Measurements from ENCODE around the gene BUB3.
A peak's percentile ranks its signal among the peaks of the same experiment; 100 is the strongest.

The BUB3 gene

GRCh38 chr10:123142701-123143161 is 11.5 kb upstream of the BUB3 start:
- no CpG with 5 or more reads among the region's 33 CpGs for WGBS (ENCODE audit: insufficient coverage, insufficient read length)
- Histone ChIP-seq H3K4me1 (ENCODE audit: control insufficient read depth, insufficient read depth, low read length) (peaks cover 6% of the 10 kb centered on the region; the same call in 1 of the 2 replicates), H3K36me3 (ENCODE audit: control insufficient read depth, insufficient read depth, low read length) (no peaks in the 10 kb centered on the region), H3K27ac (ENCODE audit: low read length) (no peak overlapping the region), H3K9me3 (ENCODE audit: control insufficient read depth, insufficient read depth, low read length) (no peaks in the 10 kb centered on the region), H3K27me3 (ENCODE audit: control insufficient read depth, insufficient read depth, low read length) (peaks cover 97% of the 10 kb centered on the region), H3K4me3 (ENCODE audit: low read length) (no peak overlapping the region)
- no peak for DNase-seq (ENCODE audit: low read depth, low spot score)

GRCh38 chr10:123143162-123143824 is 10.9 kb upstream of the BUB3 start:
- H3K4me1 ChIP-seq (ENCODE audit: control insufficient read depth, insufficient read depth, low read length): peaks cover 6% of the 10 kb centered on the region; the same call in 1 of the 2 replicates
- no peak for DNase-seq (ENCODE audit: low read depth, low spot score)
- WGBS (ENCODE audit: insufficient coverage, insufficient read length): no CpG with 5 or more reads among the region's 33 CpGs
- H3K36me3 ChIP-seq (ENCODE audit: control insufficient read depth, insufficient read depth, low read length): no peaks in the 10 kb centered on the region
- no peaks in the 10 kb centered on the region for H3K9me3 ChIP-seq (ENCODE audit: control insufficient read depth, insufficient read depth, low read length)
- H3K27me3 ChIP-seq (ENCODE audit: control insufficient read depth, insufficient read depth, low read length): peaks cover 95% of the 10 kb centered on the region
- H3K27ac ChIP-seq (ENCODE audit: low read length): no peak overlapping the region
- no peak overlapping the region for H3K4me3 ChIP-seq (ENCODE audit: low read length)

GRCh38 chr10:123143825-123144168 is 10.4 kb upstream of the BUB3 start:
- no peaks in the 10 kb centered on the region for H3K9me3 ChIP-seq (ENCODE audit: control insufficient read depth, insufficient read depth, low read length)
- H3K36me3 ChIP-seq (ENCODE audit: control insufficient read depth, insufficient read depth, low read length): no peaks in the 10 kb centered on the region
- H3K27me3 ChIP-seq (ENCODE audit: control insufficient read depth, insufficient read depth, low read length): peaks cover 97% of the 10 kb centered on the region
- H3K27ac ChIP-seq (ENCODE audit: low read length): no peak overlapping the region
- peaks cover 7% of the 10 kb centered on the region; the same call in 1 of the 2 replicates for H3K4me1 ChIP-seq (ENCODE audit: control insufficient read depth, insufficient read depth, low read length)
- no peak for DNase-seq (ENCODE audit: low read depth, low spot score)
- no CpG with 5 or more reads among the region's 10 CpGs for WGBS (ENCODE audit: insufficient coverage, insufficient read length)
- H3K4me3 ChIP-seq (ENCODE audit: low read length): no peak overlapping the region

- peaks cover 9% of the 10 kb centered on the region; the same call in 1 of the 2 replicates for H3K4me1 ChIP-seq (ENCODE audit: control insufficient read depth, insufficient read depth, low read length)
- no peaks in the 10 kb centered on the region for H3K36me3 ChIP-seq (ENCODE audit: control insufficient read depth, insufficient read depth, low read length)
- H3K9me3 ChIP-seq (ENCODE audit: control insufficient read depth, insufficient read depth, low read length): no peaks in the 10 kb centered on the region
- WGBS (ENCODE audit: insufficient coverage, insufficient read length): no CpG with 5 or more reads among the region's 29 CpGs
- H3K4me3 ChIP-seq (ENCODE audit: low read length): no peak overlapping the region
- no peak for DNase-seq (ENCODE audit: low read depth, low spot score)
- no peak overlapping the region for H3K27ac ChIP-seq (ENCODE audit: low read length)
- peaks cover 97% of the 10 kb centered on the region for H3K27me3 ChIP-seq (ENCODE audit: control insufficient read depth, insufficient read depth, low read length)
Observed at GRCh38 chr10:123144697-123145541, 9.3 kb upstream of the BUB3 start.

- Histone ChIP-seq H3K36me3 (ENCODE audit: control insufficient read depth, insufficient read depth, low read length) (no peaks in the 10 kb centered on the region), H3K4me3 (ENCODE audit: low read length) (no peak overlapping the region), H3K4me1 (ENCODE audit: control insufficient read depth, insufficient read depth, low read length) (peaks cover 11% of the 10 kb centered on the region; the same call in 1 of the 2 replicates), H3K27me3 (ENCODE audit: control insufficient read depth, insufficient read depth, low read length) (peaks cover 97% of the 10 kb centered on the region), H3K27ac (ENCODE audit: low read length) (no peak overlapping the region), H3K9me3 (ENCODE audit: control insufficient read depth, insufficient read depth, low read length) (no peaks in the 10 kb centered on the region)
- no CpG with 5 or more reads among the region's 14 CpGs for WGBS (ENCODE audit: insufficient coverage, insufficient read length)
- DNase-seq (ENCODE audit: low read depth, low spot score): no peak
Observed at GRCh38 chr10:123145542-123146012, 8.6 kb upstream of the BUB3 start.

GRCh38 chr10:123146013-123146893 is 7.9 kb upstream of the BUB3 start:
- Histone ChIP-seq H3K27me3 (ENCODE audit: control insufficient read depth, insufficient read depth, low read length) (peaks cover 93% of the 10 kb centered on the region), H3K4me1 (ENCODE audit: control insufficient read depth, insufficient read depth, low read length) (peaks cover 12% of the 10 kb centered on the region; the same call in 1 of the 2 replicates), H3K36me3 (ENCODE audit: control insufficient read depth, insufficient read depth, low read length) (no peaks in the 10 kb centered on the region), H3K4me3 (ENCODE audit: low read length) (no peak overlapping the region), H3K9me3 (ENCODE audit: control insufficient read depth, insufficient read depth, low read length) (no peaks in the 10 kb centered on the region), H3K27ac (ENCODE audit: low read length) (no peak overlapping the region)
- no CpG with 5 or more reads among the region's 59 CpGs for WGBS (ENCODE audit: insufficient coverage, insufficient read length)
- DNase-seq (ENCODE audit: low read depth, low spot score): no peak

GRCh38 chr10:123146894-123147634 is 7.1 kb upstream of the BUB3 start:
- no peak overlapping the region for H3K27ac ChIP-seq (ENCODE audit: low read length)
- no CpG with 5 or more reads among the region's 24 CpGs for WGBS (ENCODE audit: insufficient coverage, insufficient read length)
- H3K9me3 ChIP-seq (ENCODE audit: control insufficient read depth, insufficient read depth, low read length): no peaks in the 10 kb centered on the region
- H3K27me3 ChIP-seq (ENCODE audit: control insufficient read depth, insufficient read depth, low read length): peaks cover 85% of the 10 kb centered on the region
- DNase-seq (ENCODE audit: low read depth, low spot score): no peak
- no peaks in the 10 kb centered on the region for H3K36me3 ChIP-seq (ENCODE audit: control insufficient read depth, insufficient read depth, low read length)
- H3K4me3 ChIP-seq (ENCODE audit: low read length): no peak overlapping the region
- peaks cover 12% of the 10 kb centered on the region; the same call in 1 of the 2 replicates for H3K4me1 ChIP-seq (ENCODE audit: control insufficient read depth, insufficient read depth, low read length)

GRCh38 chr10:123147635-123148413 is 6.4 kb upstream of the BUB3 start, which contains the start of gene HMX2:
HMX2 (plus strand) TSS chr10:123148136; CDS start chr10:123148379, 243 bp downstream.
- DNase-seq (ENCODE audit: low read depth, low spot score): no peak
- H3K4me1 ChIP-seq (ENCODE audit: control insufficient read depth, insufficient read depth, low read length): peaks cover 12% of the 10 kb centered on the region; the same call in 1 of the 2 replicates
- no CpG with 5 or more reads among the region's 64 CpGs for WGBS (ENCODE audit: insufficient coverage, insufficient read length)
- H3K9me3 ChIP-seq (ENCODE audit: control insufficient read depth, insufficient read depth, low read length): no peaks in the 10 kb centered on the region
- H3K27me3 ChIP-seq (ENCODE audit: control insufficient read depth, insufficient read depth, low read length): peaks cover 77% of the 10 kb centered on the region
- no peaks in the 10 kb centered on the region for H3K36me3 ChIP-seq (ENCODE audit: control insufficient read depth, insufficient read depth, low read length)
- peak within 1 kb of the TSS; percentile 43 for H3K4me3 ChIP-seq (ENCODE audit: low read length)
- no peak within 1 kb of the TSS for H3K27ac ChIP-seq (ENCODE audit: low read length)
